ENCODE results near the gene CD55. TPM values are rescaled to one million over a fixed set of nuclear protein-coding genes. Genes with fewer than 3 reads are reported as not detected.

The CD55 gene
- total RNA-seq, 1 donor from 2014 or later, result 356 TPM

DNA sequence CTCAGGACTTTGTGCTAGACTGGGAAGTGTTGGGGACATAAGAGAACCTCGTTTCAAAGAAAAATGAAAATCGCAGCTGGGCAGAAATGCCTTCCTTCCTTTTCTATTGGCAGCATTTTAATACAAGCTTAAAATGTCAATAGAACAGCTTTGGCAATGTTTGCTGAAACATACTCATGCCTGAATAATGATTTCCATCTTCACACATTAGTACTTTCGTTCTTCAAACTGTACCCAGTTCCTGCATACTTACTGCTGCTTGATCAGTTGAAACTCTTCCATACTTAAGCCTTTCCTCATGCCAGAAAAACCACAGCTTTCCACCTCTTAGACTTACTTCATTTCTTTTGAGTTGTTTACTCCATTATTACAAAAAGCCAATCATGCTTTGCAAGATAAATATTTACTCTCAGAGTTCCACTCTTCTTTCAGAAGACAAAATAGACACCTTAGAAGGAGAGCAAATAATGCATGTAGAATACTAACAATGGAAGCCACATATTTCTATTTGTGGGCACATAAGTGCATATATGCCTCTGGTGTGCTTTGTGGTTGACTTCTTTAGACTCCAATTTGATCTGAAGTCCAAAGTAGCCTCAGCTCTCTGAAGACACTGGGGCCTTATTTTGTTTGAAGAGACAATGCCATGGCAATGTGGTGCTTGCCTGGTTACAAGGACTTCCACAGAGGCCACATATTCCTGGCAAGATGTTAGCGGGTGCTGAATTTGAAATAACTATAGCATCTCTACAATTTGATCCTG lies 22.7 kb upstream of the CD55 start:
- Histone ChIP-seq H3K9me3 (no peaks in the 10 kb centered on the region), H3K36me3 (no peaks in the 10 kb centered on the region), H3K4me3 (peak overlapping the region; percentile 24), H3K27ac (peak overlapping the region; percentile 66), H3K27me3 (ENCODE audit: low read depth) (no peaks in the 10 kb centered on the region), H3K4me1 (peaks cover 15% of the 10 kb centered on the region)
- DNase-seq (no peak), ATAC-seq (peak; percentile 91 to 96)
- intact Hi-C loops (cut with DNase I), result no loop called here
- TF ChIP-seq, protein P1, sequence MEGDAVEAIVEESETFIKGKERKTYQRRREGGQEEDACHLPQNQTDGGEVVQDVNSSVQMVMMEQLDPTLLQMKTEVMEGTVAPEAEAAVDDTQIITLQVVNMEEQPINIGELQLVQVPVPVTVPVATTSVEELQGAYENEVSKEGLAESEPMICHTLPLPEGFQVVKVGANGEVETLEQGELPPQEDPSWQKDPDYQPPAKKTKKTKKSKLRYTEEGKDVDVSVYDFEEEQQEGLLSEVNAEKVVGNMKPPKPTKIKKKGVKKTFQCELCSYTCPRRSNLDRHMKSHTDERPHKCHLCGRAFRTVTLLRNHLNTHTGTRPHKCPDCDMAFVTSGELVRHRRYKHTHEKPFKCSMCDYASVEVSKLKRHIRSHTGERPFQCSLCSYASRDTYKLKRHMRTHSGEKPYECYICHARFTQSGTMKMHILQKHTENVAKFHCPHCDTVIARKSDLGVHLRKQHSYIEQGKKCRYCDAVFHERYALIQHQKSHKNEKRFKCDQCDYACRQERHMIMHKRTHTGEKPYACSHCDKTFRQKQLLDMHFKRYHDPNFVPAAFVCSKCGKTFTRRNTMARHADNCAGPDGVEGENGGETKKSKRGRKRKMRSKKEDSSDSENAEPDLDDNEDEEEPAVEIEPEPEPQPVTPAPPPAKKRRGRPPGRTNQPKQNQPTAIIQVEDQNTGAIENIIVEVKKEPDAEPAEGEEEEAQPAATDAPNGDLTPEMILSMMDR (IDR thresholded peaks at IDR 0.05), result no peak

DNA sequence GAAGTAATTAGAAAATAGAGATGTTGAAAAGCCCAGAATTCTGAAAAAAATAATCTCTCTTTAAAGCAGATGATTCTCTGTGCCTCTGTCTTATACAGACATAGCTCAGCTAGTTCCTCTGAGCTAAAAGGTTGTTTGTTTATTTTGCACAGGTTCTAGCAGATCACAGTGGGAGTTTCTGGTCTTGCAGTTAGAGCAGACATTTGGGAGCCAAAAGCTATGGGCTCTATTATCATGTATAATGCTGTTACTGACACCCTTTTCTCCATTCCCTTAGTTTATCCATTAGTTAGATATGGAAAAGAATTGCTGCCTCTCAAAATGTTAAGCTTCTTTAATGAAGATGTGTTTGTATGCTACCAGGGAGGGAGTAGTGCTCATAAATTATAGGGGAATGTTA lies 20.5 kb upstream of the CD55 start:
- H3K36me3 ChIP-seq, result no peaks in the 10 kb centered on the region
- H3K9me3 ChIP-seq, result no peaks in the 10 kb centered on the region
- no peak overlapping the region for H3K27ac ChIP-seq
- no peak overlapping the region for H3K4me3 ChIP-seq
- ATAC-seq (no peak), DNase-seq (no peak)
- intact Hi-C loops (cut with DNase I), result no loop called here
- no peaks in the 10 kb centered on the region for H3K27me3 ChIP-seq (ENCODE audit: low read depth)
- TF ChIP-seq, protein P1 (IDR thresholded peaks at IDR 0.05), result no peak
- H3K4me1 ChIP-seq, result peaks cover 15% of the 10 kb centered on the region

DNA sequence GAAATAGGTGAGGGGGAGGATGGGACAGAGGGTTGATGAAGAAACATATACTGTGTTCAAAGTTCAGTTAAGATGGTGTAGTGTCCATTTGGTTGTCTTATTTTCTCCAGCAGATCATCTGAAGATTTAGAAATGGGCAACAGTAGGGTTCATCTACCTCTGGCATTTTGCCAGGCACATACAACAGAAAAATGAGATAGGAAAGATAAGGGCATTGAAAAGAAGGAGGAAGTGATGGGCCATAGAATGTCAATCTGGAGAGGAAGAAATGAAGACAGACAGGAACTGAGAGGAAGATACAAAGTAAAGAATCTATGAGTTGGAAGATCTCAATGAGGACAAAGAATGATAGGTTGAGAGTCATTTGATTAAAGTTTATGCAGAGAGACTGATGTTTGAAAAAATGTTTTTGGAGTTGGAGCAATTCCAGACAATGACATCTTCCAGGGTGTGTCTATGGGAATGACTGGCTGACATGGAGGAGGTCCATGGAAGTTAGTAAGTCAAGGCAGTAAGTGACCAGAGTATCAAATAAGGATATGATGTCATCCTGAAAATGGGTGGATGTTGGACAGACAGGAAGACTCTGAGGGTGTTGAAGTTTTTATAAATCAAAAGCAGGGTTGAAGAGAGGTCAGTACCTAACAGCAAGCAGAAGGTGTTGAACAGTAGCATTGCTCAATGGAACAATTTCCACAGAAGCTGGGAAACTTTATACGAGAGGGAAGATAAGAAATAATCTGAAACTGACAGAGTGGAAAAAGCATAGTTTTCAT lies 18.7 kb upstream of the CD55 start:
- intact Hi-C loops (cut with DNase I), result no loop called here
- Histone ChIP-seq H3K4me1 (peaks cover 14% of the 10 kb centered on the region), H3K27ac (no peak overlapping the region), H3K9me3 (no peaks in the 10 kb centered on the region), H3K4me3 (no peak overlapping the region), H3K27me3 (ENCODE audit: low read depth) (no peaks in the 10 kb centered on the region), H3K36me3 (no peaks in the 10 kb centered on the region)
- DNase-seq (no peak), ATAC-seq (no peak)
- TF ChIP-seq, protein P1 (IDR thresholded peaks at IDR 0.05), result no peak

DNA sequence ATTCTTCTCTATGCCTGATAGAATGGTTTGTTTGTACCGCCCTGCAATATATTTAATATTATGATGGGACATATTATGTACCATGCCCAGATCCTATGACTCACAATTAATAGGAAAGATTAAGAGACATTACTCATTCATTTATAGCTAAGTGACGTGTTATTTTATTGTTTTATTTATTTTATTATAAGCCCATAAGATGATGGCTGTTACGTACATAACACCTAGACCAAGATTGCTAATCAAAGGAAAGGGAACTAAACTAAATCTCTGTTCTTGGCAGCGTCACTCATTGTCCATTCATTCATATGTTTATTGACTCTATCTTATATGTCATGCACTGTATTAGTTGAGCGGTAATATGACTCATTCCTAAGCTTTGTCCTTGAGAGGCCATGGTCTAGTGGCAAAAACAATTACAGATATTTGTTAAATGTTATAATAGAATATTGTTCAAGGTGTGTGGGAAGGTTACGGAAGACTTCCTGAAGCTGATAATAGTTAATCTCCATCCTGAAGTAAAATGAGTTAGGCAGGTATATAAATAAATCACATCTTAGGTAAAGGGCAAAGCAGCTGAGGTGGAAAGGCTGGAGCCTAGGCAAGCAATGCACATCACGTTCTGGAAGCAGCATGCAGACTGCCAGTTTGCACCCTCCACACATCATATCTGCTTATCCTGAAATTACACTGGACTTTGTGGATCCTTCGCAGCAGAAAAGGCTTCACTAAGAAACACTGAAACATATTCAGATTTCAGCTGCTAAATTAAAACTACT lies 16.6 kb upstream of the CD55 start:
- Histone ChIP-seq H3K4me3 (no peak overlapping the region), H3K9me3 (no peaks in the 10 kb centered on the region), H3K4me1 (peaks cover 18% of the 10 kb centered on the region), H3K27ac (no peak overlapping the region), H3K27me3 (ENCODE audit: low read depth) (no peaks in the 10 kb centered on the region), H3K36me3 (no peaks in the 10 kb centered on the region)
- ATAC-seq (no peak), DNase-seq (no peak)
- intact Hi-C loops (cut with DNase I), result no loop called here
- TF ChIP-seq, protein P1 (IDR thresholded peaks at IDR 0.05), result no peak

DNA sequence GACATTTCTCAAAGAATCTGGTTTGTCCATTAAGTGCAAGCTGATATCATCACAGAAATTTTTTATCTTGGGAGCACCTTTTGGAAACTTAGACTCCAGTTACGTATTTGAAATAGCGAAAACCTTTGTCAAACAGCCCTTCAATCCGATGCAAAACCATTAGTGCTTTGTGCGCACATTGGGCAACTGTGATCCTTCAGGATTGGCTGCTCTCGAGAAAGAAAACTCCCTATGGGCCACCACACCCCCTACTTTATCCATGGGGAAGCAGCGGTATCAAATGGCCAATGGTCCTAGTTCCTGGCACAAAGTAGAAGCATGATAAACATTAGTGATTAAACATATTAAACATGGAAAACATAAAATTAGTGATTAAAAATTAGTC lies 16.0 kb upstream of the CD55 start:
- Histone ChIP-seq H3K9me3 (no peaks in the 10 kb centered on the region), H3K27ac (no peak overlapping the region), H3K4me1 (peaks cover 23% of the 10 kb centered on the region), H3K27me3 (ENCODE audit: low read depth) (no peaks in the 10 kb centered on the region), H3K4me3 (no peak overlapping the region), H3K36me3 (no peaks in the 10 kb centered on the region)
- ATAC-seq, result no peak
- no peak for DNase-seq
- TF ChIP-seq, protein P1 (IDR thresholded peaks at IDR 0.05), result no peak
- intact Hi-C loops (cut with DNase I), result no loop called here
